SK-N-SH treated with all-trans-retinoic acid at 6 μM for 48 hours (cell line): Measurements from ENCODE around the gene PHF5A.
A peak's percentile ranks its signal among the peaks of the same experiment; 100 is the strongest.
"Not testable (repeated sequence)": the region's sequence is repeated elsewhere in the genome, so short reads cannot be mapped to it uniquely, and the experiment has no call there.

Experiments
- ATAC-seq: fragments of 200-7000 bp; cut with Tn5 transposase; 3 replicates; pipeline ENCODE4 v1.9.1; 2020; ENCODE audit warnings: mild to moderate bottlenecking, moderate library complexity
- ARNTL ChIP-seq: fragments of 450-650 bp; formaldehyde crosslinking; IDR thresholded peaks from 2 replicates; pipeline ENCODE4 v1.5.0; 2020; ENCODE audit warnings: low read depth, mild to moderate bottlenecking, moderate library complexity, borderline replicate concordance
- CREB5 ChIP-seq: fragments of 250-450 bp; sonication (Bioruptor Pico); IDR thresholded peaks from 2 replicates; pipeline ENCODE4 v1.5.1; 2020; ENCODE audit warnings: low read depth, mild to moderate bottlenecking, moderate library complexity
- CSRNP3 ChIP-seq: fragments of 250-450 bp; sonication (Bioruptor Pico); IDR thresholded peaks from 2 replicates; pipeline ENCODE4 v1.5.1; 2021; ENCODE audit warnings: mild to moderate bottlenecking, moderate library complexity
- ISL1 ChIP-seq: fragments of 250-450 bp; sonication (Bioruptor Pico); IDR thresholded peaks from 2 replicates; pipeline ENCODE4 v2.1.2; 2022; ENCODE audit warnings: mild to moderate bottlenecking, moderate library complexity
- OSR1 ChIP-seq: fragments of 250-450 bp; sonication (Bioruptor Pico); IDR thresholded peaks from 2 replicates; pipeline ENCODE4 v1.8.0; 2022; ENCODE audit warnings: moderate library complexity, mild to moderate bottlenecking, inconsistent platforms
- PATZ1 ChIP-seq: fragments of 250-450 bp; sonication (Bioruptor Pico); IDR thresholded peaks from 2 replicates; pipeline ENCODE4 v1.8.0; 2020; ENCODE audit warnings: mild to moderate bottlenecking, moderate library complexity, borderline replicate concordance
- PPARA ChIP-seq: fragments of 250-450 bp; sonication (Bioruptor Pico); IDR thresholded peaks from 2 replicates; pipeline ENCODE4 v1.5.0; 2020; ENCODE audit warnings: mild to moderate bottlenecking, borderline replicate concordance
- TCF4 ChIP-seq: fragments of 250-450 bp; sonication (Bioruptor Pico); IDR thresholded peaks from 2 replicates; pipeline ENCODE4 v1.8.0; 2021; ENCODE audit warnings: mild to moderate bottlenecking, moderate library complexity, borderline replicate concordance
- TOX ChIP-seq: fragments of 250-450 bp; sonication (Bioruptor Pico); IDR thresholded peaks from 2 replicates; pipeline ENCODE4 v1.8.0; 2021; ENCODE audit warnings: mild to moderate bottlenecking, moderate library complexity, borderline replicate concordance
- TSHZ2 ChIP-seq: fragments of 250-450 bp; sonication (Bioruptor Pico); IDR thresholded peaks from 2 replicates; pipeline ENCODE4 v1.5.0; 2020; ENCODE audit warnings: mild to moderate bottlenecking, moderate library complexity
- ZC3H10 ChIP-seq: fragments of 250-450 bp; sonication (Bioruptor Pico); IDR thresholded peaks from 2 replicates; pipeline ENCODE4 v1.5.1; 2021; ENCODE audit warnings: mild to moderate bottlenecking, moderate library complexity
- ZFP3 ChIP-seq: fragments of 250-450 bp; sonication (Bioruptor Pico); IDR thresholded peaks from 2 replicates; pipeline ENCODE4 v1.5.0; 2020; ENCODE audit warnings: mild to moderate bottlenecking, moderate library complexity
- ZFP30 ChIP-seq: fragments of 450-650 bp; formaldehyde crosslinking; IDR thresholded peaks from 2 replicates; pipeline ENCODE4 v1.5.0; 2022; ENCODE audit warnings: mild to moderate bottlenecking, moderate library complexity
- ZNF565 ChIP-seq: fragments of 450-650 bp; formaldehyde crosslinking; conservative IDR thresholded peaks from 2 replicates; pipeline ENCODE4 v1.5.0; 2020; ENCODE audit warnings: low read depth, mild to moderate bottlenecking, moderate library complexity
- ZNF70 ChIP-seq: fragments of 450-650 bp; formaldehyde crosslinking; IDR thresholded peaks from 2 replicates; pipeline ENCODE4 v1.5.0; 2020; ENCODE audit warnings: mild to moderate bottlenecking, moderate library complexity

Gene PHF5A

GRCh38 chr22:41444360-41445128 is 23.9 kb downstream of the PHF5A start:
- peak; percentile 77 for ATAC-seq
- no peak for TF ChIP-seq ZC3H10 (CRISPR knock-in tag)

GRCh38 chr22:41442240-41442792 is 26.2 kb downstream of the PHF5A start:
- TF ChIP-seq PPARA (CRISPR knock-in tag) = no peak
- TF ChIP-seq TSHZ2 (CRISPR knock-in tag) = no peak
- no peak for TF ChIP-seq ZFP3 (CRISPR knock-in tag)
- TF ChIP-seq ZNF70 (CRISPR knock-in tag) = no peak
- TF ChIP-seq OSR1 (CRISPR knock-in tag) = no peak
- TF ChIP-seq ISL1 (CRISPR knock-in tag) = no peak
- TF ChIP-seq CREB5 (CRISPR knock-in tag) = no peak

GRCh38 chr22:41440511-41440910 is 28.0 kb downstream of the PHF5A start:
- ATAC-seq = not testable (repeated sequence)

More at GRCh38 chr22:41442240-41442792, 26.2 kb downstream of the PHF5A start:
- no peak for ATAC-seq

GRCh38 chr22:41437198-41437597 is 31.3 kb downstream of the PHF5A start:
- ATAC-seq = no peak
- TF ChIP-seq ZNF565 (CRISPR knock-in tag) (no peak), CSRNP3 (CRISPR knock-in tag) (no peak), TSHZ2 (CRISPR knock-in tag) (no peak), ZFP3 (CRISPR knock-in tag) (no peak), ARNTL (CRISPR knock-in tag) (no peak), TCF4 (CRISPR knock-in tag) (no peak)

- TF ChIP-seq TCF4 (CRISPR knock-in tag) (no peak), TOX (no peak), ARNTL (CRISPR knock-in tag) (no peak), ZFP30 (CRISPR knock-in tag) (no peak), PATZ1 (no peak), ZNF70 (CRISPR knock-in tag) (no peak), CREB5 (CRISPR knock-in tag) (no peak)
- ATAC-seq = no peak
Observed at GRCh38 chr22:41436322-41437113, 32.0 kb downstream of the PHF5A start.
